K562 (cell line): ENCODE data around the gene GCDH. TPM values are rescaled to one million over a fixed set of nuclear protein-coding genes. Genes with fewer than 3 reads are reported as not detected.
A peak's percentile ranks its signal among the peaks of the same experiment; 100 is the strongest.

ENCODE experiments used
- BACH1 ChIP-seq: fragments of 200-800 bp; sonication (Bioruptor generic); IDR thresholded peaks from 2 replicates; pipeline ENCODE4 v1.6.1; 2016; ENCODE audit warnings: missing genetic modification characterization, missing compliant biosample characterization
- BCOR ChIP-seq: fragments of 450-650 bp; IDR thresholded peaks from 2 replicates; pipeline ENCODE4 v1.6.1; 2016
- CBX8 ChIP-seq: fragments of 200-600 bp; sonication (generic); IDR thresholded peaks from 2 replicates; pipeline ENCODE4 v1.6.1; 2012; ENCODE audit warnings: borderline replicate concordance, mixed run types, low read depth, mild to moderate bottlenecking, moderate library complexity, mixed read lengths, low read length, control low read depth, inconsistent platforms; ENCODE audit not compliant: poor library complexity, severe bottlenecking; ENCODE audit errors: extremely low read depth
- CXXC5 ChIP-seq: fragments of 250-450 bp; sonication (Bioruptor Pico); IDR thresholded peaks from 2 replicates; pipeline ENCODE4 v1.8.0; 2022; ENCODE audit warnings: inconsistent platforms, mild to moderate bottlenecking, moderate library complexity
- FOXK1 ChIP-seq: sonication (generic); formaldehyde crosslinking; IDR thresholded peaks from 2 replicates; pipeline ENCODE4 v1.8.0; 2022; ENCODE audit warnings: missing genetic modification reagents, mild to moderate bottlenecking, borderline replicate concordance
- HOXB6 ChIP-seq: fragments of 250-450 bp; sonication (Bioruptor Pico); IDR thresholded peaks from 2 replicates; pipeline ENCODE4 v1.5.1; 2022; ENCODE audit warnings: mild to moderate bottlenecking, borderline replicate concordance
- KAT8 ChIP-seq: fragments of 450-650 bp; IDR thresholded peaks from 2 replicates; pipeline ENCODE4 v1.6.1; 2016; ENCODE audit warnings: low read depth, mild to moderate bottlenecking
- MAFF ChIP-seq: IDR thresholded peaks from 2 replicates; pipeline ENCODE4 v1.6.1; 2012; ENCODE audit warnings: low read length, improper control_type of control experiment
- MAFG ChIP-seq: fragments of 450-650 bp; conservative IDR thresholded peaks from 2 replicates; pipeline ENCODE4 v1.6.1; 2016; ENCODE audit warnings: missing genetic modification characterization, missing compliant biosample characterization
- NR2F6 ChIP-seq: fragments of 450-650 bp; formaldehyde crosslinking; IDR thresholded peaks from 2 replicates; pipeline ENCODE4 v1.4.0; 2020; ENCODE audit warnings: mild to moderate bottlenecking
- PML ChIP-seq: IDR thresholded peaks from 2 replicates; pipeline ENCODE4 v1.6.1; 2012; ENCODE audit warnings: low read length, inconsistent platforms
- SNIP1 ChIP-seq: fragments of 450-650 bp; IDR thresholded peaks from 2 replicates; pipeline ENCODE4 v1.7.1; 2017; ENCODE audit warnings: low read depth, mild to moderate bottlenecking
- TRIM24 ChIP-seq, 2 experiments: fragments of 450-650 bp; IDR thresholded peaks; 2 replicates each; pipeline ENCODE4 v1.6.1; 2016
- WHSC1 ChIP-seq: IDR thresholded peaks from one replicate; pipeline ENCODE4 v1.6.1; 2012; ENCODE audit warnings: low read length, control low read depth, inconsistent platforms
- XRCC4 ChIP-seq: IDR thresholded peaks from one replicate; pipeline ENCODE4 v1.6.1; 2011; ENCODE audit not compliant: insufficient read depth, insufficient read length; ENCODE audit errors: extremely low read depth
- ZNF384 ChIP-seq: IDR thresholded peaks from 2 replicates; pipeline ENCODE4 v1.6.1; 2012; ENCODE audit warnings: low read depth, low read length, improper control_type of control experiment
- ZNF551 ChIP-seq: fragments of 250-450 bp; sonication (Bioruptor Pico); IDR thresholded peaks from 2 replicates; pipeline ENCODE4 v1.5.0; 2021; ENCODE audit warnings: mild to moderate bottlenecking, moderate library complexity
- ZNF785 ChIP-seq: fragments of 250-450 bp; sonication (Bioruptor Pico); IDR thresholded peaks from 2 replicates; pipeline ENCODE4 v1.4.0; 2020; ENCODE audit warnings: mild to moderate bottlenecking
- ZNF79 ChIP-seq: fragments of 250-450 bp; sonication (Bioruptor Pico); IDR thresholded peaks from 2 replicates; pipeline ENCODE4 v1.4.0; 2020; ENCODE audit warnings: low read depth, mild to moderate bottlenecking, moderate library complexity
- polyA plus RNA-seq, 8 experiments: library from polyadenylated mRNA; depleted of rRNA in 4 of 8; stranded (reverse) in 5 of 8; unstranded in 3 of 8; fragments of >200 nt; fragmentation: Nextera tagmentation in 2 of 8; fragmentation: Illumina TruSeq in 1 of 8; extraction: Ambion mirVana in 2 of 8; extraction: Trizol in 1 of 8; gene quantifications; 2 replicates each; pipeline versions ENCODE4 v1.2.1 to v1.2.3, GENCODE V29; 2011 to 2014; ENCODE audit warnings: inconsistent platforms in 1 of 8, missing spikeins in 1 of 8
- total RNA-seq, 7 experiments: library from RNA; depleted of rRNA in 6 of 7; stranded (reverse); fragments of >200 nt in 6 of 7; fragmentation: Illumina TruSeq in 2 of 7; extraction: Trizol in 2 of 7; gene quantifications; 2 replicates each; pipeline versions ENCODE4 v1.2.1 to v1.2.3, GENCODE V29; 2011 to 2021; ENCODE audit warnings: low replicate concordance in 1 of 7
- TF ChIP-seq, protein P1 (sequence below): sonication (generic); formaldehyde crosslinking; IDR thresholded peaks from 2 replicates; pipeline ENCODE4 v1.5.0; 2020; ENCODE audit warnings: missing genetic modification reagents
- TF ChIP-seq, protein P2 (sequence below): fragments of 250-450 bp; sonication (Bioruptor Pico); IDR thresholded peaks from 2 replicates; pipeline ENCODE4 v1.5.0; 2021; ENCODE audit warnings: mild to moderate bottlenecking, moderate library complexity
- TF ChIP-seq, protein P3 (sequence below): fragments of 450-650 bp; IDR thresholded peaks from 2 replicates; pipeline ENCODE4 v1.6.1; 2014; ENCODE audit warnings: low read depth, mild to moderate bottlenecking, moderate library complexity, borderline replicate concordance

Gene GCDH
- total and polyA plus RNA-seq, 9 of the 15 experiments (the other 6 are each of a cell fraction or from before 2014, with no cell fraction given): 2.9 to 50.8 (median 19.1) TPM

DNA sequence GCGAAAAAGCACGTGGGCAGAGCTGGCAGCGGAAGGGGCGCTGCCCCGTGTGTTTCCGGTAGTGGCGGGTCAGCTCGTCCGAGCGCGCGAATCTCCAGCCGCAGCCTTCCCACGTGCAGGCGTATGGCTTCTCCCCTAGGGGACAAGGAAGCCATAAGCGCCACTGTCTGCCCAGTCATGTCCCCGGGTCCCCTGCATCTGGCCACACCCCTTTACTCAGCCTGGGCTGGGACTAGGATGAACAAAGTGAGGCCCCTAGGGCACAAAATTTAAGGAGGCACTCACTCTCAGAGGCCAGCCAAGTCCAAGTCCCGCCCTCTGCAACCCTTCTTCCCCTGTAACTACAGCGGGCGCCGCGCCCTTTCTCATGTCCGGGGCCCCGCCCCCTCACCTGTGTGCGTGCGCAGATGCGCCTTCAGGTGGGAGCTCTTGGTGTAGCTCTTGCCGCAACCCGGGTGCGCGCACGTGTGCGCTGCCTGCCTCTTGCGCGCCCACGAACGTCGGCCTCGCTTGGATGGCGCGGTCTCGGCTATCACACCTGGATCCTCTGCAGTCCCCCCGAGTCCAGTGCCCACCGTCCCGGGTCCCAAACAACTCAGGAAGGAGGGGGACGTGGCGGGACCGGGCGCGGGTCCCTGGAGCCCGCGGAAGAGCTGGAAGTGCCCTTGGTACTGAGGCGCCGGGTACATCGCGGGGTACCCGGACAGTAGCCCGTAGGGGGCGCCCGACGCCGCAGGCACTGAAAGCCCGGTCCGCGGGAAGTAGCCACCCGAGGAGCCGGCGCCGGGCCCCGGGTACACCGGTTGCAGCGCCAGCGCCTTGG lies 5.8 kb upstream of the GCDH start (continued):
- TF ChIP-seq, protein P1, sequence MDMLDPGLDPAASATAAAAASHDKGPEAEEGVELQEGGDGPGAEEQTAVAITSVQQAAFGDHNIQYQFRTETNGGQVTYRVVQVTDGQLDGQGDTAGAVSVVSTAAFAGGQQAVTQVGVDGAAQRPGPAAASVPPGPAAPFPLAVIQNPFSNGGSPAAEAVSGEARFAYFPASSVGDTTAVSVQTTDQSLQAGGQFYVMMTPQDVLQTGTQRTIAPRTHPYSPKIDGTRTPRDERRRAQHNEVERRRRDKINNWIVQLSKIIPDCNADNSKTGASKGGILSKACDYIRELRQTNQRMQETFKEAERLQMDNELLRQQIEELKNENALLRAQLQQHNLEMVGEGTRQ (CRISPR knock-in tag): peak; percentile 64
- TF ChIP-seq ZNF785 (CRISPR knock-in tag): no peak
- TF ChIP-seq FOXK1 (CRISPR knock-in tag): no peak
- peak; percentile 92 for TF ChIP-seq CXXC5 (CRISPR knock-in tag)
- no peak for TF ChIP-seq XRCC4
- TF ChIP-seq TRIM24 (IDR thresholded peaks at IDR 0.05): peak in 1 of 2 experiments; percentile 55; a peak in 1 of 4 replicates
- 0 out of 2 replicates have a peak, but pooled peaks have one; percentile 44 for TF ChIP-seq MAFG (tag)
- TF ChIP-seq, protein P2, sequence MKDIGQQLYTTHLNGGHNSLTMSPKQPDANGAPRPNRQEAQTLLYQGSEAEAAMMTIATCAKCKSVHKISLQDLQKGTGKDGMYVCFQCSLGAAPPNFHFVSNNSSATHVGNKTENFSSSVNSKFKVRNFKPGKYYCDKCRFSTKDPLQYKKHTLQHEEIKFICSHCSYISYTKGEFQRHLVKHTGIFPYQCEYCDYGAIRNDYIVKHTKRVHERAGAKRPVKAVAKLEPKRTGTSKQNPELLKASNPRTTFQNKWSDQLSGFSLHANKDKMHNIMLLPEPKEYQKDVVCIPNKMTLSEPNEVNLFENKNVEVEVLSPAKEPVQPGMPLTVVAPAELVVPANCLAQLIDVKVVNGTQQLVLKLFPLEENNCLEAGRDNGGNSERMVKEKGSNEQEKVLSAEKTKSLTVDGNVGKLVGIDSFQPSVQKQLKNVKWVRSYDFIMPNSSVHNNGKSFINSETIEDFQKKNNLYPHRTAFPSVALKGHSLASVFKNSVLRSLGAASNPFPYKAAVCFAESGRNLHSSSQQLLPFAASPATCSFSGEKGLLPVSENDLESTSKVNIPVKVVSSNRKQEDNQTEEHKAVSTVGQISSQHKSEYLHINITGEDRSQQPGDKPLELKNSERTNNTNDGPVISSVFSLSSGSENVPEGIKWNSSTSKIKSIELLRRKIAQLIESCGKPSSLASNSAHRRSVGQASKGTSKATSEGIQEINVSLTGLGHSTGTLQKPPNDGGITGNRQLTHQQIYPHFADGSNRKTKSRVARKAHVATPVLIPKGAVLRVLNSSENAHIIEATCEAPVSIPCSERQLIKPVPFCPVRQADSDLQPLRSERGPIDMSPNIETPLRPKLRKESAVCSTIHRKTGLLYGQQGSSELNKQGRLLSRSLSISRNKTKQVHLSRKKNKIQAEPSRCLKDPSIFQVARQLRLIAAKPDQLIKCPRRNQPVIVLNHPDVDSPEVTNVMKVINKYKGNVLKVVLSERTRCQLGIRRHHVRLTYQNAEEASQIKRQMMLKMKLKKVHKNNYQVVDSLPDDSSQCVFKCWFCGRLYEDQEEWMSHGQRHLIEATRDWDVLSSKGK: no peak
- TF ChIP-seq BCOR: peak; percentile 73
- no peak; the same call in 1 of the 2 replicates for TF ChIP-seq PML
- peak; percentile 8; the same call in 1 of the 2 replicates for TF ChIP-seq ZNF384
- no peak for TF ChIP-seq ZNF551
- TF ChIP-seq HOXB6 (CRISPR knock-in tag): no peak
- TF ChIP-seq CBX8: no peak
- no peak for TF ChIP-seq SNIP1
- TF ChIP-seq, protein P3, sequence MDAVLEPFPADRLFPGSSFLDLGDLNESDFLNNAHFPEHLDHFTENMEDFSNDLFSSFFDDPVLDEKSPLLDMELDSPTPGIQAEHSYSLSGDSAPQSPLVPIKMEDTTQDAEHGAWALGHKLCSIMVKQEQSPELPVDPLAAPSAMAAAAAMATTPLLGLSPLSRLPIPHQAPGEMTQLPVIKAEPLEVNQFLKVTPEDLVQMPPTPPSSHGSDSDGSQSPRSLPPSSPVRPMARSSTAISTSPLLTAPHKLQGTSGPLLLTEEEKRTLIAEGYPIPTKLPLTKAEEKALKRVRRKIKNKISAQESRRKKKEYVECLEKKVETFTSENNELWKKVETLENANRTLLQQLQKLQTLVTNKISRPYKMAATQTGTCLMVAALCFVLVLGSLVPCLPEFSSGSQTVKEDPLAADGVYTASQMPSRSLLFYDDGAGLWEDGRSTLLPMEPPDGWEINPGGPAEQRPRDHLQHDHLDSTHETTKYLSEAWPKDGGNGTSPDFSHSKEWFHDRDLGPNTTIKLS: peak; percentile 62
- no peak for TF ChIP-seq WHSC1
- no peak for TF ChIP-seq KAT8
- TF ChIP-seq BACH1 (tag): no peak
- no peak for TF ChIP-seq ZNF79
- 0 out of 2 replicates have a peak, but pooled peaks have one; percentile 4 for TF ChIP-seq NR2F6
- no peak for TF ChIP-seq MAFF
